Aorta (tissue), 5 donors: Measurements from ENCODE around the gene ACTRT2. TPM values are rescaled to one million over a fixed set of nuclear protein-coding genes. Genes with fewer than 3 reads are reported as not detected.

Experiments used
- ATAC-seq: fragments of 200-7000 bp; cut with Tn5 transposase; one replicate; pipeline ENCODE4 v1.9.1; 2022; ENCODE audit warnings: moderate library complexity; ENCODE audit not compliant: low FRiP score
- DNase-seq, 2 donors: peaks; one replicate each; pipeline ENCODE4 v3.0.0-alpha.2; 2020
- H3K27ac ChIP-seq, 2 donors: one replicate each; pipeline ENCODE4 v1.5.1; 2013; ENCODE audit warnings: low read length in 2 of 2, mild to moderate bottlenecking in 2 of 2, moderate library complexity in 2 of 2, control low read depth in 1 of 2, inconsistent platforms in 1 of 2, low read depth in 1 of 2
- H3K27me3 ChIP-seq, 2 donors: one replicate each; pipeline ENCODE4 v1.6.1; 2013; ENCODE audit warnings: control low read depth in 1 of 2, low read length in 1 of 2, mild to moderate bottlenecking in 1 of 2, moderate library complexity in 1 of 2; ENCODE audit not compliant: insufficient read depth in 2 of 2, control insufficient read depth in 1 of 2
- H3K36me3 ChIP-seq, 2 donors: one replicate each; pipeline ENCODE4 v1.6.1; 2013; ENCODE audit warnings: control low read depth in 1 of 2, low read length in 1 of 2, mild to moderate bottlenecking in 1 of 2; ENCODE audit not compliant: insufficient read depth in 2 of 2, control insufficient read depth in 1 of 2
- H3K4me1 ChIP-seq, 2 donors: one replicate each; pipeline ENCODE4 v1.6.1; 2013; ENCODE audit warnings: low read length in 2 of 2, control low read depth in 1 of 2, mild to moderate bottlenecking in 1 of 2, moderate library complexity in 1 of 2; ENCODE audit not compliant: insufficient read depth in 2 of 2, control insufficient read depth in 1 of 2
- H3K4me3 ChIP-seq, 2 donors: one replicate each; pipeline ENCODE4 v1.5.1; 2013; ENCODE audit warnings: low read length in 2 of 2, control low read depth in 1 of 2, mild to moderate bottlenecking in 1 of 2
- H3K9me3 ChIP-seq: one replicate; pipeline ENCODE4 v1.6.1; 2013; ENCODE audit warnings: mild to moderate bottlenecking, low read length; ENCODE audit not compliant: control insufficient read depth
- WGBS, 2 donors: extraction: QIAGEN DNeasy Blood & Tissue Kit; methylation state at CpG; one replicate each; pipeline ENCODE4 v1.1.7; 2013; 5-methylcytosine and 5-hydroxymethylcytosine counted together
- intact Hi-C, 2 donors: fragments of 100-400 bp; cut with DNase I; formaldehyde crosslinking; loops; one replicate each; pipeline versions ENCODE4 v1.14.2 to v1.15.0; 2022
- polyA plus RNA-seq, 2 donors: library from polyadenylated mRNA; stranded (reverse); fragments of 200-250 nt; gene quantifications; one replicate each; pipeline ENCODE4 v1.2.3, GENCODE V29; 2013
- total RNA-seq, 2 donors: library from RNA; stranded (reverse); fragmentation: NEBNext Ultra II Directional; extraction: Animal tissue kit (Norgen Biotek cat#: 25700); gene quantifications; one replicate each; pipeline ENCODE4 v1.2.1, GENCODE V29; 2021
- donor health status: healthy with polysubstance abuse.
- donor health status: Bipolar disorder and iron deficiency.
- donor health status: DM: no; HTN: no; CAD: no.
- donor health status: DM: no; HTN: no; CAD: no.
- donor health status: DM: yes; HTN: yes; CAD: no.

ACTRT2 gene
- total and polyA plus RNA-seq, 4 donors = not detected

GRCh38 chr1:3017440-3018050, 3.7 kb upstream of the ACTRT2 start:
- Histone ChIP-seq H3K27ac (no peak overlapping the region), H3K36me3 (no peaks in the 10 kb centered on the region), H3K27me3 (no peaks in the 10 kb centered on the region), H3K9me3 (no peaks in the 10 kb centered on the region), H3K4me3 (no peak overlapping the region), H3K4me1 (no peaks in the 10 kb centered on the region)
- DNase-seq = peak; percentile 33 to 50
- 92 to 94% methylated on average over 17 of the region's 17 CpGs for WGBS, 2 donors
- no peak for ATAC-seq
- intact Hi-C loops = loop anchor here in 1 of 2 donors (5.0 kb wide), 1 partner anchor 40 kb away; no protein-coding TSS in a partner anchor

DNA sequence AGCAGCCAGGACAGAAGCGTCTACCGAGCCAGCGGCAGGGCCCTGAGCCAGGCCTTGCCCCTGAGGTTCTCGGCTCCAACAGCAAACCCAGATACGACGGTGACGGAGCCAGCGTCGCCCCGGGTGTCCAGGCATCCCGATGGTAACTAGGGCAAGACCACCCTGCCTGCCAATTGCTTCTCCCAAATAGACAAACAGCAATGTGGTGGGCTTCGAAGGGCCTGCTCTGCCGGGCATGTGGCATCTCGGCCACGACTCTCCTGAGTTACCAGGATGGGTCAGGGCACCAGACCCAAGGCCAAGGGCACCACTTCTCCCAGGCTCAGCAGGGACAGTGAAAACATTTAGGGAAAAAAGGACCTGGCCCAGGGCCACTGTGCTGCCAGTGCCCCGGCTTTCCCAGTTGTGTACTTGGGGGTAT, 3.2 kb upstream of the ACTRT2 start:
- H3K4me3 ChIP-seq = no peak overlapping the region
- WGBS, 2 donors = 90% methylated on average over 16 of the region's 16 CpGs
- H3K9me3 ChIP-seq = no peaks in the 10 kb centered on the region
- H3K36me3 ChIP-seq = no peaks in the 10 kb centered on the region
- no peaks in the 10 kb centered on the region for H3K27me3 ChIP-seq
- no peak overlapping the region for H3K27ac ChIP-seq
- intact Hi-C loops = loop anchor here in 1 of 2 donors (5.0 kb wide), 1 partner anchor 39 kb away; no protein-coding TSS in a partner anchor
- ATAC-seq = no peak
- DNase-seq = peak; percentile 39 to 71
- no peaks in the 10 kb centered on the region for H3K4me1 ChIP-seq

DNA sequence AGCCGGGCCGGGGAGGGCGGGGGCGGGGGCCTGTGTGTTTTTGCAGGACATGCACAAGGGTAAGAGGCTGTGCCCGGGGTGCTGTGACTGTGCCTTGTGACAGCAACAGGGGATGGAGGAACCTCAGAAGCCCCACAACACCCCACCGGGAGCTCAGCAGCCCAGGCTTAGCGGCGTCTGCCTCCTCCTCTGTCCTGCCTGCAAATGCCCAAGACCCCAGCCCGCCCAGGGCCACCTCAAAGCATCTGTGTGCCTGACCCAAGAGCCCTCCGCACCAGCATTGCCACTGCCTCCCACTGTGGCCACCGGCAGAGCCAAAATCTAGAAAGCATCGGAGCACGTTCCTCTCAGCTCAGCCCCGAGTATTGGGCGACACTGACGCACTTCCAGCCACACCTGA, 2.7 kb upstream of the ACTRT2 start:
- Histone ChIP-seq H3K4me1 (no peaks in the 10 kb centered on the region), H3K4me3 (no peak overlapping the region), H3K27me3 (no peaks in the 10 kb centered on the region), H3K36me3 (no peaks in the 10 kb centered on the region), H3K27ac (no peak overlapping the region), H3K9me3 (no peaks in the 10 kb centered on the region)
- 89 to 91% methylated on average over 16 of the region's 16 CpGs for WGBS, 2 donors
- intact Hi-C loops = loop anchor here in 1 of 2 donors (5.0 kb wide), 1 partner anchor 39 kb away; no protein-coding TSS in a partner anchor
- ATAC-seq (no peak), DNase-seq (peak; percentile 28 to 67)

DNA sequence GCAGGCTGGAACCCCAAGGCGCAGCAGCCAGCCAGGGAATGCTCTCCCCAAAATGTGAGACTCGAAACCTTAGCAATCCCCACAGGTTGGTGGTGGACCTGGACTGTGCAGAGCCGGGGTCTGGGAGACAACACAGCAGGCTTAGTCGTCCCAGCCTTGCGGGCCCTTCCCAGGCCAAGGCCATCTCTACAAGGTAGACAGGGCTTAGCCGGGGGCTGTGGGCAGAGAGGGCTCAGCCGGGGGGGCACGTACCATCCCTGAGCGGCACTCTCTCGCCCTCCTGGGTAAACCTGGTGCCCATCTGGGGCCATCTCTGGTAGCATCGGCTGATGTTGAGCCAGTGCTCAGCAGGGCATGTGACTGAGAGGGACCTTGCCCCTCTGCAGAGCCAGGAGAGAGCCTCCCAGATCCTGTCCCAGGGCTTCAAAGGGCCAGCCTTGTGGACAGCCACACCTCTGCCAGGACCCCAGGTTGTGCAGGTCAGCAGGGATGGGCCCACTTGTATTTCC, 2.2 kb upstream of the ACTRT2 start:
- WGBS, 2 donors = 94 to 96% methylated on average over 11 of the region's 11 CpGs
- intact Hi-C loops = loop anchor here in 1 of 2 donors (5.0 kb wide), 1 partner anchor 38 kb away; no protein-coding TSS in a partner anchor
- no peaks in the 10 kb centered on the region for H3K9me3 ChIP-seq

DNA sequence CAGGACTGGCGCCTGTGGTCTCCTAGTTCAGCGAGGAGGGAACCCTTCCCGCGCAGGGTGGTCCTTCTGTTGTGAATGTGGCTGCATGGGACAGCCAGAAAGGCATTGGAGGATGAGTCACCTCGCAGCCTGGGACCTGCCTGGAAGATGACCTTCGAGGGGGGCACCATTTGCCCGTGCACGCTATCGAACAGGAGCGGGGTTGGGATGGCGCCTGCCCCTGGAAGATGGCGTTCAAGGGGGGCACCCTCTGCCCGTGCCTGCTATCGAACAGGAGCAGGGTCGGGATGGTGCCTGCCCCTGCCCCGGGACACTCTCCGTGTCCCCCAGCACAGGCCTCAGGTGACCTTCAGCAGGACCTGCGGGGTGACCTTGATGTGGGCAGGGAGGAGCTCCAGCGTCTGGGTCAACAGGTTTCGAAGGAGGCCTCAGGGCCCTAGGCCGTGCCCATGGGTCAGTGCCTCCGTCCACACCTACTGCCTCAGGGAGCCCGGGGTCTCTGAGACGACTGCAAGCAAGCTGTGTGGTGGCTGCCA, 1.7 kb upstream of the ACTRT2 start:
- no peaks in the 10 kb centered on the region for H3K4me1 ChIP-seq
- ATAC-seq = no peak
- peak; percentile 35 to 62 for DNase-seq
- H3K4me3 ChIP-seq = no peak overlapping the region
- no peak overlapping the region for H3K27ac ChIP-seq
- no peaks in the 10 kb centered on the region for H3K27me3 ChIP-seq
- H3K9me3 ChIP-seq = no peaks in the 10 kb centered on the region
- H3K36me3 ChIP-seq = no peaks in the 10 kb centered on the region
- WGBS, 2 donors = 94 to 96% methylated on average over 24 of the region's 24 CpGs
- intact Hi-C loops = loop anchor here in 1 of 2 donors (5.0 kb wide), 1 partner anchor 38 kb away; no protein-coding TSS in a partner anchor

More for the DNA sequence above, 2.2 kb upstream of the ACTRT2 start:
- H3K4me1 ChIP-seq = no peaks in the 10 kb centered on the region
- H3K4me3 ChIP-seq = no peak overlapping the region
- H3K27me3 ChIP-seq = no peaks in the 10 kb centered on the region
- no peaks in the 10 kb centered on the region for H3K36me3 ChIP-seq
- H3K27ac ChIP-seq = no peak overlapping the region
- ATAC-seq (no peak), DNase-seq (peak; percentile 38 to 66)

DNA sequence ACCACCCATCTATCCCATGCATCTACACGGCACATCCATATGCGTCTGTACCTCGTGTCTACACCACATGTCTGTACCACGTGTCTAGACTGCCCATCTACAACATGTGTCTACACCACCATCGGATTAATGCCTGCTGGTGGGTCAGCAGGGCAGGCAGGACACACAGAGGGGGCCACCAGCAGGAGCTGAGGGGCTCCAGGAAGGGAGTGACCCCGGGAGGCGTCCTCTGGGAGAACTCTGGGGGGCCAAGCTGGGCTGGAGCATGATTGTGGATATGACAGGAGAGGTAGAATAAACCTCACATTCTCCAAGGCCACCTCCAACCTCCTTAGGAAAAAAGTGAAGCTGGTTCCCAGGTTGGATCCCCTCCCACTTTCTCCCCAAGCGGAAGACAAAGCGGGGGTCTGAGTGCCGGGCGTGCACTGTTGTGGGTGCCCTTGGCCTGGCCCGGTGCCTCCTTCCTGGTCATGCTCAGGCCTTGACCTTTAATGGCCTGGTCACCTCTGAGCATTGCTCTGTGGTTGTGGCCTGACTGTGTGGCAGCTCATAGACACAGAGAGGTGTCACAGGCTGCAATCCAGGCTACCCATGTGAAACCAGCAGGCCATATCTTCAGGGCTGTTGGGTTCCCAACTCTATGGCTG, 881 bp upstream of the ACTRT2 start:
- H3K4me1 ChIP-seq = no peaks in the 10 kb centered on the region
- DNase-seq (peak; percentile 38 to 62), ATAC-seq (no peak)
- H3K4me3 ChIP-seq = no peak overlapping the region
- no peaks in the 10 kb centered on the region for H3K36me3 ChIP-seq
- intact Hi-C loops = no loop called here
- no peak overlapping the region for H3K27ac ChIP-seq
- WGBS, 2 donors = 95% methylated on average over 12 of the region's 12 CpGs
- H3K27me3 ChIP-seq = no peaks in the 10 kb centered on the region
- no peaks in the 10 kb centered on the region for H3K9me3 ChIP-seq

DNA sequence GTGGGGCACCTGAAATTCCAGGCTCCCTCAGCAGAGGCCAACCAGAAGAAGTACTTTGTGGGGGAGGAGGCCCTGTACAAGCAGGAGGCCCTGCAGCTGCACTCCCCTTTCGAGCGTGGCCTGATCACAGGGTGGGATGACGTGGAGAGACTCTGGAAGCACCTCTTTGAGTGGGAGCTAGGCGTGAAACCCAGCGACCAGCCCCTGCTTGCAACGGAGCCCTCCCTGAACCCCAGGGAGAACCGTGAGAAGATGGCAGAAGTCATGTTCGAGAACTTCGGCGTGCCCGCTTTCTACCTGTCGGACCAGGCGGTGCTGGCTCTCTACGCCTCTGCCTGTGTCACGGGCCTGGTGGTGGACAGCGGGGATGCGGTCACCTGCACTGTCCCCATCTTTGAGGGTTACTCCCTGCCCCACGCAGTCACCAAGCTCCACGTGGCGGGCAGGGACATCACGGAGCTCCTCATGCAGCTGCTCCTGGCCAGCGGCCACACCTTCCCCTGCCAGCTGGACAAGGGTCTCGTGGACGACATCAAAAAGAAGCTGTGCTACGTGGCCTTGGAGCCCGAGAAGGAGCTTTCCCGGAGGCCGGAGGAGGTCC, 634 bp downstream of the ACTRT2 start:
- no peaks in the 10 kb centered on the region for H3K27me3 ChIP-seq
- H3K36me3 ChIP-seq = no peaks in the 10 kb centered on the region
- intact Hi-C loops = no loop called here
- H3K4me3 ChIP-seq = no peak overlapping the region
- ATAC-seq = no peak
- H3K27ac ChIP-seq = no peak overlapping the region
- DNase-seq = peak in 1 of 2 donors; percentile 70
- WGBS, 2 donors = 96 to 98% methylated on average over 28 of the region's 28 CpGs
- H3K4me1 ChIP-seq = no peaks in the 10 kb centered on the region
- no peaks in the 10 kb centered on the region for H3K9me3 ChIP-seq

- 96% methylated on average over 18 of the region's 18 CpGs for WGBS, 2 donors
- H3K27me3 ChIP-seq = no peaks in the 10 kb centered on the region
- no peaks in the 10 kb centered on the region for H3K4me1 ChIP-seq
- ATAC-seq (no peak), DNase-seq (peak in 1 of 2 donors; percentile 64)
- H3K4me3 ChIP-seq = no peak overlapping the region
- no peaks in the 10 kb centered on the region for H3K36me3 ChIP-seq
- no peaks in the 10 kb centered on the region for H3K9me3 ChIP-seq
- H3K27ac ChIP-seq = no peak overlapping the region
- intact Hi-C loops = no loop called here
Measured at GRCh38 chr1:3022511-3022973, 1.3 kb downstream of the ACTRT2 start.
